ENCODE measurements around the gene MAPK12.

MAPK12 gene

GRCh38 chr22:50264946-50265669, 3.6 kb upstream of the MAPK12 start:
- no peak for DNase-seq

- DNase-seq = no peak
These were observed 2.7 kb upstream of the MAPK12 start for GRCh38 chr22:50264104-50264745.

DNA sequence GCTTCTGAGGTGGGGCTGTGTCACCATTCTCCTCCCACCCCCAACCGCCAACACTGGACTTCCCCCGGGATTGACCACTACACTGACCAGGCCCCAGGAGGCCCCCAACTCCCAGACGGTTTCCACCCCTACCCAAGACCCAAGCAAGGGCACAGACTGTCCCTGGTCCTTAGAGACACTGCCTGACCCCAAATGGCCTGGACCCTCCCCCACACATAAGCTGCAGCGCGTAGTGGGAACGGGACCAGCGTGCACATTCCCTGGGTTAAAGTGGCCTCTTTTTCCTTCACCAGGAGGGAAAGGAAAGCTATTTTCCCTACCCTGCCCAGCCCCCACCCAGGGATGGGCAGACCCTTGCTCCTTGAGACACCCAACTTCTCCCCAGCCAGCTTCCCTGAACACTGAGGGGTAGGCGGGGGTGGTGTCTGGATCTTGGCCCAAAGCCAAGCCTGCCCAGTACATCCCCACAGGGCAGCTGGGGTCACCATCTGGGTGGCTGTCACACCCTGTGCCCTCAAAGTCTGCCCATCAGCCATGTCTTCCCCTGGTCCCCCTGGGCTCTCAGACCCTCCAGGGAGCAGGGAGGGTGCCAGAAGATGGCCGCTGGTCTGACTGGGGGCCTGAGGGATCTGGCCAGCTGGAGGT, 1.6 kb upstream of the MAPK12 start:
- no peak for DNase-seq

DNA sequence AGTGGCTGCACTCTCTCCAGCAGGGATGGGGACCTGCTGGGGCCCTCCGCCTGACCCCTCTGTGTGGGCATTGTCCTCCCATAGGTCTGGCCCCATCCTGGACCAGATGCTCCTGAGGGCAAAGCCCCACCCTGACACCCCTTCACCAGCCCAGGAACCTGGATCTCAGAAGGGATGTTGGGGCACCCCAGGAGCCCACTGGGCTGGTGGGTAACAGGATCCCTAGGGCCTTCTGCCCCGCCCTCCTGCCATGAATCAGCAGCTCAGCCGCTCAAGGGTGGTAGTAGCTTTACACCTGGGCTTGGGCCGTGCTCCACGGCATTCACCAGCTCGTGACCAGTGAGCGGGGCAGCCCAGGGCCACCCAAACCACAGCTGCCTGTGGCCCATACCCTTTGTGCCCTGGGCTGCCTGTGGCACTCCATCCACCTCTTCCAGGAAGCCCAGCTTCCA, 1.0 kb upstream of the MAPK12 start:
- no peak for DNase-seq

DNA sequence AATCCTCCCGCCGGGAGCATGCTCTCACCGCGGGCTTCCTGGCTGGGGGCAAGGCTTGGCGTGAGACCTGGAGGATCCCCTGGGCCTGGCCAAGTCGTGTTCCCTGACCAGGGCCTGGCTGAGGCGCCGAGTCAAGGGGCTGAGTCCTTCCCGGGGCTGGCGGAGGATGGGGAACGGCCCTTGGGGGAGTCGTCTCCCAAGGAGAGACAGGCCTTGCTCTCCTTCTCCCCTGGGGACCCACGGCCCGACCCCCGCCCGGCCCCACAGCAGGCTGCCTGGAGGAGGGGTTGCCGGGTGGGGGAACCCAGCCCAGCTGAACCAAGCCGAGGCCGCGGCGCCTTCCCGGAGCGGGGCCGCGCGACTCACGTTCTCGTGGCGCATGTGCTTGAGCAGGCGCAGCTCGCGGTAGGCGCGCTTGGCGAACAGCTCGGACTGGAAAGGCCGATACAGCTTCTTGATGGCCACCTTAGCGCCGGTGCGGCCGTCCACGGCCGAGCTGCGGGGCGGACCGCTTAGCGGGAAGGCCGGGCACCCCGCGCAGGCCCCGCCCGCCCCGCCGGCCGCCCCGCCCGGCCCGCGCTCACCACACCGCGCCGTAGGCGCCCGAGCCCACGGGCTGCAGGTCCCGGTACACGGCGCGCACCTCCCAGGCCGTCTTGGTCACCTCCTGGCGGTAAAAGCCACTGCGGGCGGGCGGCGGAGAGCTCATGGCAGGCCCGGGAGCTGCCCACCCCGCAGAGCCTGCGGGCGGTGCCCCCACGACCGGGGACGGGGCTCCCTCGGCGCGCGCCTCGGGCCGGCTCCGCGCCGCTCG, 475 bp downstream of the MAPK12 start:
- peak; percentile 12 for DNase-seq

DNA sequence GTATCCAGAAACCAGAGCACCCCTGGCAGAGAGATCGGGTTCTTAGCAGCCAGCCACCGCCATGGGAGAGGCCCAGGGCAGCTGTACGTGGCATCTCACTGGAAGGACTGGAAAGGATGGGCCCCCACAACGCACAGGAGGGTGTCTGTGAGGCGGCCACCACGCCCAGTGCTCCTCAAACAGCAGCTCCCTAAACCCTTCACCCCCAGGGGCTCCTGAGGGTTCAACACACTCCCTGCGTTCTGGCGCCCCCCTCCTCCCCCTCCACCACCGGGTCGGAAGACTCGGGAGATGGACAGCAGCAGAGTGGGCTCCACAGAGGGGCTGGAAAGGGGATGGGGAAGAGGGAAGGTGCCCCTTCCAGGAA, 1.1 kb downstream of the MAPK12 start:
- no peak for DNase-seq

DNA sequence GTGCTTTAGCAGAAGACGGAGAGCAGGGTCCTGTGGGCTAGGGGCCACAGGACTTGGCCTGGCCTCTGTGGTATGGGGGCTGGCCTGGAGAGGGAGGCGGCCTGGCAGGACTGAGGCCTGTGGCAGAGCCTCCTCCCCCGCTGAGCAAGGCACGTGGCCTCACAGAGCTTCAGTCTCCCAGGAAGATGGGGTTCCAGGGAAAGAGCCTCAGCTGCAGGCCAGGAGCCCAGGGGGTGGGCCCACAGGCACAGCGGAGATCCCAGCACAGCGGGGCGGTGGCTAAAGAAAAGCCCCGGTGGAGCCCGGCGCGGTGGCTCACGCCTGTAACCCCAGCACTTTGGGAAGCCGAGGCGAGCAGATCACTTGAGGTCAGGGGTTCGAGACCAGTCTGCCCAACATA, 2.2 kb downstream of the MAPK12 start:
- DNase-seq = no peak

DNA sequence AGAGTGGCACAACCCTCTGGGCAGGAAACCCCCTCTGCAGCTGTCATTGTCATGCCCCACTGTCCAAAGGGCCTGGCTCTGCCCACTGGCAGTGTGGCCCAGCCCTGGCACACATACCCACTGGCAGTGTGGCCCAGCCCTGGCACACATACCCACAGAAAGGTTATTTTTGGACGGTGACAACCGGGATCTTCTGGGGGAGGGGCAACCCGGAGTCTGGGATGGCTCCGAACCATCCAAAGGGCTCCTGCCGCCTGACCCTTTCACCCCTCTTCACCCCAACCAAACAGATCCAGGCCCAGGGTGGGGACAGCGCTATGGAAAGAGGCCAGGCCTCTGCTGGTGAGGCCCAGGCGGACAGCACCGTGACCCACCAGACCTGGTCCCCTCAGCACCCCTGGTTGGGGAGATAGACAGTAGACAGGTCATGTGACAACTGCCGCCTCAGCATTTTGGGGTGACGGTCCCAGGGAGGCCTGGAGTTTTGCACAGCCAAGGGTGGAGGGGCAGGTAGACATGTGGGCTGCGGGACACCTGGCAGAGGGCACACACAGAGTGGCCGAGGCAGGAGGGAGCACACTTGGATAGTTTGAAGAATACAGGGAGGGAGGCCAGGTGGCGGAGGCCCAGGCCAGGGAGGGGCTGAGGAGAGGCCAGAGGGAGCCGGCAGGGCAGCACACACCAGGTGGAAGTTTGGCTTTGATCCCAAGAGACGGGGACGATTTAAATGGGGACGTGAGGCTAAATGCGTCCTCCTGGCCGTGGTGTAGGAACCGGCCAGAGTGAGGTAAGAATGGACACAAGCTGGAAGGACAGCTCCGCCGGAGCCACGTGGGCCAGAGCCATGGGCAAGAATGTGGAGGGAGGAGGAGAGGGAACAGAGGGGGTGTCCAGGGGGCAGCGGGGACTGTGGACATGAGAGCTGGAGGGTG, 2.9 kb downstream of the MAPK12 start:
- DNase-seq = no peak

DNA sequence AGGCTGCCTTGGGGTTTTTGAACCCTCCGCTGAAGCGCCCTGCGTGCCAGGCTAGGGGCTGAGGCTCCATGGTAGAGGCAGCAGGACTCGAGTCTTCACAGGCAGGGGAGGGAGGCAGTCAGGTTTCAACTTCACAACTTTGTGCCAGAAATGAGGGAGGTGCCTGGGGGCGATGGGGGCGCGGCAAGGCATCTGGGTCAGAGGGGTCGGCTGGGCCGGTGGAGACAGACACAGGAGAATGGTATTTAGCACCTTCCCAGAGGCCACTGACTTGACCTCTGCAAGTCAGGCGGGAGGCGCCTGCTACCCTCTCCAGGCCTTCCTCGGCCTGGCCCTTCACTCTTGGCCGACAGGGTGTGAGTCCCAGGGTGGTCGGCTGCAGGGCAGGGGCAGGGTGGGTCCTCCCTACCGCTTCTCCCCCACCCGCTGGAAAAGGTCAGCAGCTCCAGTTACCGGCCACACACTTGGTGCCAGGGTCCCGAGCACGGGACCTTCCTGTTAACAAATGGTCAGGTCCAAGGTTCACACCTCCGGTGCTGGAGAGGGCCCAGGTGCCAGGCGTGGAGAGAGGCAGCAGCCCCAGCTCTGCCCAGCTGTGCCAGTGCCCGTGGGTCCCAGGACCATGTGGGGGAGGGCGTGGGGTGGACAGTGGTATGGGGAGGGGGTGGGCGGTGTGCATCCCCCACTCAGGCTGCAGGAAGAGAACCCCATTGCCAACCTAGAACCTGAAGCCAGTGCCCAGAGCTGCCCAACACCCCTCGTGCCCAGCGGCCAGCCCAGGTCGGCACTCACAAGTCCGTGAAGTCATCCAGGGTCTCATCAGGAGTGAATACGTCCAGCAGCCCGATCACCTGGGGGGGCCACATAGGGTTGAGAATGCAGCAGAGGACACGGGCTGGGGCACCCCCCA, 3.8 kb downstream of the MAPK12 start:
- DNase-seq = no peak

GRCh38 chr22:50257041-50257440, 4.4 kb downstream of the MAPK12 start:
- DNase-seq = no peak

- no peak for DNase-seq
These were observed 5.1 kb downstream of the MAPK12 start for GRCh38 chr22:50256258-50256862.

GRCh38 chr22:50255607-50256006, 5.9 kb downstream of the MAPK12 start:
- no peak for DNase-seq

DNA sequence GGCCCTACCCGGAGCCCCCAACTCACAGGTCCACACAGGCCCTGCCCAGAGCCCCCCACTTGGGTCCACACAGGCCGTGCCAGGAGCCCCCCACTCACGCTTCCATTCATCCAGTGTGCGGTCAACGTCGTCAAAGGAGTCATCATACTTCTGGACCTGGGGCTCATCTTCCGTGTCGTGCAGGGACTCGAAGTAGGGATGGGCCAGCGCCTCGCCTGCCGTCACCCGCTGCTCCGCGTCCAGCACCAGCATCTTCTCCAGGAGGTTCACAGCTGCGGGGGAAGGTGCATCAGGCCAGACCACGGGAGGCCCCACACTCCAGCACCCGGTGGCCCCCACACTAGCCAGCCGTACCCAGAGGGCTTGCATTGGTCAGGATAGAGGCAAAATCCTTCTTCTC, 6.4 kb downstream of the MAPK12 start:
- DNase-seq = no peak

- DNase-seq = no peak
These were observed 7.5 kb downstream of the MAPK12 start for GRCh38 chr22:50253941-50254340.

- no peak for DNase-seq
These were observed 8.2 kb downstream of the MAPK12 start for GRCh38 chr22:50253046-50253915.

DNA sequence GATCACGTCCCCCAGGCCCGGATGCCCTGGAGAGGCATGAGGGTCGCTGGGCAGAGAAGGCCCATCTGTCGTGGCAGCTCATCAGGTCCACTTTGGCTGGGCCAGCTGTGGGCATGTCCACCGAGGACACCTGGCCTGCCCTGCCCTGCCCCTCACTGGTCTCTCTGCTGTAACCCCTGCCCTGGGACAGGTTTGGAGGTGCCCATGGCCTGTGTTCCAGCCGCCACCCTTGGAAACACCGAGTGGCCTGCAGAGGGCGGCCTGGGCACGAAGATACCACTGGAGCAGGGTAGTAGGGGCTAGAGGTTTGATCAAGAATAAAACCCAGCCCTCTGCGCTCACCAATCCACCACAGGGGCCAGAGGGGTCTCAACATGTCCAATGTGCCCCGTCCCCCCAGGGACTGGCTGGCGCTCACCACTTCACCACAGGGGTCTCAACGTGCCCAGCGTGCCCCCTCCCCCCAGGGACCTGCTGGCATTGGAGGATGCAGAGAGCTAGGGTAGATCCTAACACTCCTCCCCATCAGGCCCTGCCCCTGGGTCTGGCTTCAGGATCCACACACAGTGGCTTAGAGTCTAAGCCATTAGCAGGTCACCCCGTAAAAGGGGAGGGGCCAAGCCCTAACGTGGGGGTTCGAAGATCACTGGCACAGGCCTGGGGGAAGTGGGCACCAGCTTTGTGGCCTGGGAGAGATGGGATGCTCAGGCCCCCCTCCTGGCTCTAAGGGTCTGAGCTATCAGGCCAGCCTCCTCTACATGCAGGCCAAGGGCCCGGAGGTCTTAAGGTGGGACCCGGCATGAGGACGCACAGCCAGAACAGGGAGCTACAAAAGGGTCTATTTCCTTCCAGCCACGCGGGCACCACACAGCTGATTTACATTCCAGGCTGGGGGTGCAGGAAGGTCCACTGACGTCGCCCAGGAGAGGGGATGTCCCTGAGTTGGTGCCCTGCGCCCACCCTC, 9.1 kb downstream of the MAPK12 start:
- DNase-seq = no peak

- DNase-seq = no peak
These were observed 9.9 kb downstream of the MAPK12 start for GRCh38 chr22:50251477-50252081.
